Right lobe of liver (tissue), 6 donors: ENCODE measurements around the gene CEBPZ. TPM values are rescaled to one million over a fixed set of nuclear protein-coding genes. Genes with fewer than 3 reads are reported as not detected.

Source experiments
- ATAC-seq, 4 donors: fragments of 200-7000 bp; cut with Tn5 transposase; one replicate each; pipeline ENCODE4 v1.9.1; 2020; ENCODE audit warnings: mild to moderate bottlenecking in 4 of 4, moderate library complexity in 4 of 4
- DNase-seq, 3 donors: peaks; one replicate each; pipeline ENCODE4 v3.0.0-alpha.2; 2020
- H3K27ac ChIP-seq, 3 donors: fragments of 200-600 bp; one replicate each; pipeline ENCODE4 v1.8.0; 2022
- H3K27me3 ChIP-seq, 2 donors: fragments of 200-600 bp; one replicate each; pipeline ENCODE4 v1.8.0; 2022
- H3K36me3 ChIP-seq, 4 donors: fragments of 200-600 bp; sonication (generic) in 1 of 4; one replicate each; pipeline versions ENCODE4 v1.5.1 to v1.8.0; 2017 to 2022; ENCODE audit warnings: control low read depth in 1 of 4
- H3K4me1 ChIP-seq, 4 donors: fragments of 200-600 bp; sonication (generic) in 1 of 4; one replicate each; pipeline versions ENCODE4 v1.5.1 to v1.8.0; 2017 to 2022; ENCODE audit warnings: control low read depth in 1 of 4
- H3K4me3 ChIP-seq, 3 donors: fragments of 200-600 bp; one replicate each; pipeline ENCODE4 v1.8.0; 2022
- H3K9me3 ChIP-seq, 4 donors: fragments of 200-600 bp; sonication (generic) in 1 of 4; one replicate each; pipeline versions ENCODE4 v1.5.1 to v1.8.0; 2017 to 2022; ENCODE audit warnings: control low read depth in 1 of 4
- POLR2A ChIP-seq: fragments of 450-650 bp; IDR thresholded peaks from one replicate; pipeline ENCODE4 v1.6.1; 2017; ENCODE audit warnings: antibody characterized with exemption, mild to moderate bottlenecking
- WGBS: methylation state at CpG from one replicate; pipeline ENCODE4 v1.1.6; 2018; ENCODE audit warnings: low coverage, low lambda C conversion rate; ENCODE audit not compliant: insufficient coverage; ENCODE audit errors: missing lambda C conversion rate; 5-methylcytosine and 5-hydroxymethylcytosine counted together
- intact Hi-C, 2 donors: fragments of 100-400 bp; cut with DNase I; formaldehyde crosslinking; loops; one replicate each; pipeline versions ENCODE4 v1.11.2 to v1.14.1; 2022
- long read RNA-seq: library from polyadenylated mRNA; unstranded; transcript quantifications from one replicate; pipeline ENCODE4 v2.0.0, GENCODE V29; 2019
- total RNA-seq, 6 experiments: library from RNA; depleted of rRNA in 2 of 6; stranded (reverse); fragments of >200 nt in 2 of 6; fragmentation: NEBNext Ultra II Directional in 3 of 6; extraction: Animal tissue kit (Norgen Biotek cat#: 25700) in 3 of 6; gene quantifications; one replicate each; pipeline versions ENCODE4 v1.1.0 to v1.2.4, GENCODE V29; 2016 to 2023
- TF ChIP-seq, protein P1 (sequence below), 4 donors: fragments of 200-600 bp in 3 of 4; fragments of 450-650 bp in 1 of 4; IDR thresholded peaks; one replicate each; pipeline versions ENCODE4 v1.5.1 to v1.8.0; 2016 to 2022; ENCODE audit warnings: antibody characterized with exemption in 4 of 4, mild to moderate bottlenecking in 2 of 4
- donor health status: DM: no; HTN: yes; CAD: no.
- donor health status: DM: no; HTN: no; CAD: no.
- donor health status: DM: no; HTN: no; CAD: no.
- donor health status: DM: no; HTN: yes; CAD: no.
- donor health status: DM: no; HTN: yes; CAD: no.

The CEBPZ gene, protein sequence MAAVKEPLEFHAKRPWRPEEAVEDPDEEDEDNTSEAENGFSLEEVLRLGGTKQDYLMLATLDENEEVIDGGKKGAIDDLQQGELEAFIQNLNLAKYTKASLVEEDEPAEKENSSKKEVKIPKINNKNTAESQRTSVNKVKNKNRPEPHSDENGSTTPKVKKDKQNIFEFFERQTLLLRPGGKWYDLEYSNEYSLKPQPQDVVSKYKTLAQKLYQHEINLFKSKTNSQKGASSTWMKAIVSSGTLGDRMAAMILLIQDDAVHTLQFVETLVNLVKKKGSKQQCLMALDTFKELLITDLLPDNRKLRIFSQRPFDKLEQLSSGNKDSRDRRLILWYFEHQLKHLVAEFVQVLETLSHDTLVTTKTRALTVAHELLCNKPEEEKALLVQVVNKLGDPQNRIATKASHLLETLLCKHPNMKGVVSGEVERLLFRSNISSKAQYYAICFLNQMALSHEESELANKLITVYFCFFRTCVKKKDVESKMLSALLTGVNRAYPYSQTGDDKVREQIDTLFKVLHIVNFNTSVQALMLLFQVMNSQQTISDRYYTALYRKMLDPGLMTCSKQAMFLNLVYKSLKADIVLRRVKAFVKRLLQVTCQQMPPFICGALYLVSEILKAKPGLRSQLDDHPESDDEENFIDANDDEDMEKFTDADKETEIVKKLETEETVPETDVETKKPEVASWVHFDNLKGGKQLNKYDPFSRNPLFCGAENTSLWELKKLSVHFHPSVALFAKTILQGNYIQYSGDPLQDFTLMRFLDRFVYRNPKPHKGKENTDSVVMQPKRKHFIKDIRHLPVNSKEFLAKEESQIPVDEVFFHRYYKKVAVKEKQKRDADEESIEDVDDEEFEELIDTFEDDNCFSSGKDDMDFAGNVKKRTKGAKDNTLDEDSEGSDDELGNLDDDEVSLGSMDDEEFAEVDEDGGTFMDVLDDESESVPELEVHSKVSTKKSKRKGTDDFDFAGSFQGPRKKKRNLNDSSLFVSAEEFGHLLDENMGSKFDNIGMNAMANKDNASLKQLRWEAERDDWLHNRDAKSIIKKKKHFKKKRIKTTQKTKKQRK
- total RNA-seq, result 10 to 100 TPM; 13.3 to 29.3 (median 20.0) TPM
- long read RNA-seq, partial matches to known transcripts, result 13 of 19 reads
- long read RNA-seq, other reads (novel, unspliced or antisense), result 5 of 19 reads

DNA sequence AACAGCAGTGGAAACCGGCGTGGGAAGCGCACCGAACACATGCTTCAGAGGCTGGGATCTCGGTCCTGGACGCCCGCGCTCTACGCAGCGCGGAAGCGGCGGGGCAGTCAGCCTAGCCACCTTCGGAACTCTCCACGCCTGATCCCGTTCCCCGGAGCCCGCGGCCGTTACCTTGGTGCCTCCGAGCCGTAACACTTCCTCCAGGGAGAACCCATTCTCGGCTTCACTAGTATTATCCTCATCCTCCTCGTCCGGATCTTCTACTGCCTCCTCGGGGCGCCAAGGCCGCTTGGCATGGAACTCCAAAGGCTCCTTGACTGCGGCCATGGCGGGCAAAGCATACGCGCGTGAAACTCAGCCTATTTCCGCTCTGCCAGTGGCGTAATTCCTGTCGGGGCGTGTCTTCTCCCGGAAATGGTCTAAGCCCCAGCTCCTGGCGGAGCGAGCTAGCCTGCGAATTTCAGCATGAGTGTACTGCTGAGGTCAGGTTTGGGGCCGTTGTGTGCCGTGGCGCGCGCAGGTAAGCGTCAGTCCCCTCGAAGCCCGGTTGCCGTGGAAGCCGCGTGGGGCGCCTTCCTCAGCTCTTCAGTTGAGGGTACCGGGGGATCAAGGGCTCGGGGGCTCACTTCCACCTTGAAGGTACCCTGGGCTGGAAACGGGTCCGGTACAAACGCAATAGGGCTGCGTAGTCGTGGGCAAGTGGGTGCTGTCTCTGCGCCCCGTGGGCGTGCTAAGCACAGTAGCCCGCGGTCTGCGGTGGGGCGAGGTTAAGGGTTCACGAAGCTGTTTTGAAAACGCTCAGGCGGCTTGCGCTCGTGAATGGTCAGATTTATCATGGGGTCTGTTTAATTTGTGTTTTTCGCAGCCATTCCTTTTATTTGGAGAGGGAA is at the start of gene CEBPZ, which contains the start of gene NDUFAF7:
TSS of gene CEBPZ (minus strand) at position 356 of the 890 bp plus-strand sequence. CDS start at position 327, 29 bp downstream.
TSS of gene NDUFAF7 (plus strand) at position 418 of the 890 bp plus-strand sequence. CDS start at position 466, 48 bp downstream.
- Histone ChIP-seq H3K9me3 (no peaks in the 10 kb centered on the region), H3K4me1 (peaks cover 0 to 18% (median 5%) of the 10 kb centered on the region in 4 donors), H3K4me3 (peak within 1 kb of the TSS; percentile 70 to 86 (median 73)), H3K27me3 (no peaks in the 10 kb centered on the region), H3K36me3 (peaks cover 0 to 18% (median 5%) of the 10 kb centered on the region in 4 donors), H3K27ac (peak within 1 kb of the TSS; percentile 58 to 90 (median 76))
- intact Hi-C loops, result no loop called here
- DNase-seq, result peak; percentile 90 to 94 (median 94)
- ATAC-seq, result peak; percentile 98 to 99 (median 98)
- 0% methylated on average over 20 of the region's 73 CpGs for WGBS
- TF ChIP-seq, protein P1, sequence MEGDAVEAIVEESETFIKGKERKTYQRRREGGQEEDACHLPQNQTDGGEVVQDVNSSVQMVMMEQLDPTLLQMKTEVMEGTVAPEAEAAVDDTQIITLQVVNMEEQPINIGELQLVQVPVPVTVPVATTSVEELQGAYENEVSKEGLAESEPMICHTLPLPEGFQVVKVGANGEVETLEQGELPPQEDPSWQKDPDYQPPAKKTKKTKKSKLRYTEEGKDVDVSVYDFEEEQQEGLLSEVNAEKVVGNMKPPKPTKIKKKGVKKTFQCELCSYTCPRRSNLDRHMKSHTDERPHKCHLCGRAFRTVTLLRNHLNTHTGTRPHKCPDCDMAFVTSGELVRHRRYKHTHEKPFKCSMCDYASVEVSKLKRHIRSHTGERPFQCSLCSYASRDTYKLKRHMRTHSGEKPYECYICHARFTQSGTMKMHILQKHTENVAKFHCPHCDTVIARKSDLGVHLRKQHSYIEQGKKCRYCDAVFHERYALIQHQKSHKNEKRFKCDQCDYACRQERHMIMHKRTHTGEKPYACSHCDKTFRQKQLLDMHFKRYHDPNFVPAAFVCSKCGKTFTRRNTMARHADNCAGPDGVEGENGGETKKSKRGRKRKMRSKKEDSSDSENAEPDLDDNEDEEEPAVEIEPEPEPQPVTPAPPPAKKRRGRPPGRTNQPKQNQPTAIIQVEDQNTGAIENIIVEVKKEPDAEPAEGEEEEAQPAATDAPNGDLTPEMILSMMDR (IDR thresholded peaks at IDR 0.05), result no peak
- TF ChIP-seq POLR2A, result peak; percentile 77

DNA sequence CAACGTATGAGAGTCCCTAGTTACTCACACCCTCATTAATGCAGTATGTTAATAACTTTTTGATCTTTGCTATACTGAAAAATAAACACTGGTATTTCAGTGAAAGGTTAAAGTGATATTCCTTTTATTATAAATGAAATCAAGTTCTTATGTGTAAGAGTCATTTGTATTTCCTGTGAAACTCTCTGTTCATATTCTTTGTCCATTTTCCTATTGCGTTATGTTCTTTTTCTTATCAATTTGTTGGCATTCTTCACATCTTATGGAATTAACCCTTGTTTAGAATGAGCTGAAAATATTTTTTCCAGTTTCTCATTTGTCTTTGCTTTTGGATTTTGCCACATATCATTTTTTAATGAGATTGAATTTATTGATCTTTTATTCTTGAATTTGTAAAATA is 44.9 kb upstream of the CEBPZ start:
- TF ChIP-seq POLR2A, result no peak
- TF ChIP-seq, protein P1 (IDR thresholded peaks at IDR 0.05), result no peak
- Histone ChIP-seq H3K36me3 (peaks cover 0 to 45% (median 7%) of the 10 kb centered on the region in 4 donors), H3K27ac (no peak overlapping the region), H3K27me3 (no peaks in the 10 kb centered on the region), H3K9me3 (no peaks in the 10 kb centered on the region), H3K4me3 (no peak overlapping the region), H3K4me1 (no peaks in the 10 kb centered on the region)
- ATAC-seq (no peak), DNase-seq (no peak)
- intact Hi-C loops, result no loop called here
- 83% methylated on average over 2 of the region's 2 CpGs for WGBS

DNA sequence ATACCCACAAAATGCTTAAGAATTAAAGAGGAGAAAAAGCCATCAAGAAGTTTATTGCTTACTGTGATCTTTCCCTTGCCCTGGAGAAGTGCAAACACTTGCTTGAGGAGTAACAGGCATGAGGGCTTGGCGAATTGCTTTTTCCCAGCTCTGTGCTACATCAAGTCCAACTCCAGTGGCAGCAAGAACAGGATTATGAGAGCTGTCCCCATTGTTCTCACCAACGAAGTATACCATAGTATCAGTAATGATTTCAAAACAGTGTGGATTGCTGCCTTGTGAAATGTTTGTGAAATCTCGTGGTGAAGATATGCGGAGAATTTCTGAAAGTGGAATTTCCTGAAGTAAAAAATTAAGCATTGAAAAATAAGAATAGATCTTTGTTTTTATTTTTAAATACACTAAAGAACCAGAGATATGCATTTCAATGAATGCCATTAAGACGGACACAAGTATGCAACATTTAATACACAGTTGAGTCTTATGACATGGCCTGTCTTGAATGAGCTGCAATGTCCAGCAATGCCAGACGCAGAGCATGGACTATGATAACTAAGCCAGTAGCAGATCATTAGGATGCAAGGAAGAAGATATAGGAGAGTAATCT is 43.1 kb upstream of the CEBPZ start:
- peaks cover 0 to 42% (median 7%) of the 10 kb centered on the region in 4 donors for H3K36me3 ChIP-seq
- intact Hi-C loops, result no loop called here
- H3K9me3 ChIP-seq, result no peaks in the 10 kb centered on the region
- no peak for ATAC-seq
- WGBS, result 84% methylated on average over 5 of the region's 6 CpGs
- no peaks in the 10 kb centered on the region for H3K4me1 ChIP-seq
- H3K4me3 ChIP-seq, result no peak overlapping the region
- no peaks in the 10 kb centered on the region for H3K27me3 ChIP-seq
- TF ChIP-seq, protein P1 (IDR thresholded peaks at IDR 0.05), result no peak
- TF ChIP-seq POLR2A, result no peak
- H3K27ac ChIP-seq, result no peak overlapping the region
- no peak for DNase-seq
